Femur (tissue), 1 donor: Measurements from ENCODE around the gene RPS6KC1.
"Not testable (repeated sequence)": the region's sequence is repeated elsewhere in the genome, so short reads cannot be mapped to it uniquely, and the experiment has no call there.

ENCODE experiments used
- DNase-seq: peaks from one replicate; pipeline ENCODE4 v3.0.0-alpha.2; 2017

RPS6KC1 gene

GRCh38 chr1:213111502-213111901 is 60.5 kb downstream of the RPS6KC1 start:
- DNase-seq, result no peak

DNA sequence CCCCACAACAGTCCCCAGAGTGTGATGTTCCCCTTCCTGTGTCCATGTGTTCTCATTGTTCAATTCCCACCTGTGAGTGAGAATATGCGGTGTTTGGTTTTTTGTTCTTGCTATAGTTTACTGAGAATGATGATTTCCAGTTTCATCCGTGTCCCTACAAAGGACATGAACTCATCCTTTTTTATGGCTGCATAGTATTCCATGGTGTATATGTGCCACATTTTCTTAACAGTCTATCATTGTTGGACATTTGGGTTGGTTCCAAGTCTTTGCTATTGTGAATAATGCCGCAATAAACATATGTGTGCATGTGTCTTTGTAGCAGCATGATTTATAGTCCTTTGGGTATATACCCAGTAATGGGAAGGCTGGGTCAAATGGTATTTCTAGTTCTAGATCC is 61.7 kb downstream of the RPS6KC1 start:
- DNase-seq, result not testable (repeated sequence)

DNA sequence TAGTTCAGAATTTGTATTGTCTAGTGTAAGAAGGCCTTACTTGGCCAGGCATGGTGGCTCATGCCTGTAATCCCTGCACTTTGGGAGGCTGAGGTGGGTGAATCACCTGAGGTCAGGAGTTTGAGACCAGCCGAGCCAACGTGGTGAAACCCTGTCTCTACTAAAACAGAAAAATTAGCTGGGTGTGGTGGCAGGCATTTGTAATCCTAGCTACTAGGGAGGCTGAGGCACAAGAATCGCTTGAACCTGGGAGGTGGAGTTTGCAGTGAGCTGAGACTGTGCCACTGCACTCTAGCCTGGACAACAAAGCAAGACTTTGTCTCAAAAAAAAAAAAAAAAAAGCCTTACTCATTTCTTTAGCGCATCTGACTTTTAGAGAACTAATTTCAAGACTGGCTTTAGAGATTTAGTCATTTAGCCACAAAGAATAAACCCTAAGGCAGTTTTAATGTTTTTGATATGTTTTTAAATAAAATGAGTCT is 66.7 kb downstream of the RPS6KC1 start:
- not testable (repeated sequence) for DNase-seq

- no peak for DNase-seq
These were observed 68.8 kb downstream of the RPS6KC1 start for GRCh38 chr1:213119794-213120193.

DNA sequence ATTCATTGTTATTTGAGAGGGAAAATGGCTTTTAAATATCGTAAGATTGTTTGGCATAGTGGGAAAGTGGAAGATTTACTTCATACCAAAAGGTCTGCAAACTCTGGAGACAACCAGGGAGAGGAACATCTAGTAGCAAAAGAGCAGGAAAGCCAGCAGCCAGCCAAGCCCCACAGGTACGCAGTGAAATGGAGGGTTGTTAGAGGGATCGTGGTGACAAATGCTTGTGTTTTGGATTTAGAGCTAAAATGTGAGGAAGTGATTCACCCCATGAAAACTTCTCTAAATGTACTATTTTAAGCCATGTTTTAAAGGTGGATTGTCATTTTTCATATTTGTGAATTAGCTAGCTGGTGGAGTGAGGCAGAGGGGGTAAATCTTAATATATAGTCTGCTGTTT is 69.3 kb downstream of the RPS6KC1 start:
- no peak for DNase-seq

DNA sequence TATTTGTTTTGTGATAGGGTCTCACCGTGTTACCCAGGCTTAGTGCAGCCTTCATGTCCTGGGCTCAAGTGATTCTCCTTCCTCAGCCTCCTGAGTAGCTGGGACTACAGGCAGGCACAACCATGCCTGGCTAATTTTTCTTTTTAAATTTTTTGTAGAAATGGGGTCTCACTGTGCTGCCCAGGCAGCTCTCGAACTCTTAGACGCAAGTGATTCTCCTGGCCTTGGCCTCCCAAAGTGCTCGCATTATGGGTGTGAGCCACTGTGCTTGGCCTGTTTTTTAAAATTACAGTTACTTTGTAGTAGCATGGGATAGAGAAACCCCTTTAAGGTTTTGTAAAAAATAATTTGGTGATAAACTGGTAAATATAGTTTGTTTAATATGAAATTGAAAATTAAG is 69.9 kb downstream of the RPS6KC1 start:
- no peak for DNase-seq

DNA sequence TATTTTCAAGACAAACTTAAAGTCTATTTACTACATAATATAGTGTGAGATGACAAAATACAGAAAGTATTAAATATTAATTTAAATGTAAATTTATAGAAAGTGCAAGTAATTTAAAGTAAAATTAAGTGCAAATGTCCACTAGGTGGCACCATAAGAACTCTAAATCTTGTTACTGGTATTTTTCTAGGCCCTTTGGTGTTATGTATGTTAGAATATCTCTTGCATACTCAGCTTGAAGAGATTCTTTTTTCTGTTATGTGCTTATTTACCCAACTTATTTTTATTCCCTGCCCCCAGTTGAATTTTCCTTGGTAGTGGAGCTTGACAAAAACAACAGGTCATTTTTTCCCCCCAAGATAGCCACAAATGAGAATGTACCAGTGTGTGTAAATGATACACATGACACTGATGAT is 71.5 kb downstream of the RPS6KC1 start:
- DNase-seq, result no peak

GRCh38 chr1:213123087-213123486 is 72.0 kb downstream of the RPS6KC1 start:
- DNase-seq, result no peak

GRCh38 chr1:213123536-213123935 is 72.5 kb downstream of the RPS6KC1 start:
- DNase-seq, result no peak

DNA sequence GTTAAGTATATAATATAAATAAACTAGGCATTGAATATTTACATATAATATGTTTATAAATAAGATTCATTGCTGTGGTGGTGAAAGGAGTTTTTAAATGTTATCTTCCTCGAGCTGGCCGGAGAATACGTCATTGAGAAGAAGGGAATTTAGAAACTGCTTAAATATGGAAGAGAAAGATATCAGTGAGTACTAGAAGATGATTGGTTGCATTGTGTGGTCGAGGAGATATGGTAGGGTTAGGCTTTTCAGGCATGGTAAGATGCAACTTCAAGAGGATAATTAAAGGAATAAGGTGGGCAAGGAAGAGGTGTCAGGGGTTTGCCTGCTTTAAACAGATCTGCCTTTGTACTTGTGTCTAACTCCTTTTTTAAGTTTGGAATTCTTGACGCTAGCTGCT is 73.5 kb downstream of the RPS6KC1 start:
- no peak for DNase-seq

DNA sequence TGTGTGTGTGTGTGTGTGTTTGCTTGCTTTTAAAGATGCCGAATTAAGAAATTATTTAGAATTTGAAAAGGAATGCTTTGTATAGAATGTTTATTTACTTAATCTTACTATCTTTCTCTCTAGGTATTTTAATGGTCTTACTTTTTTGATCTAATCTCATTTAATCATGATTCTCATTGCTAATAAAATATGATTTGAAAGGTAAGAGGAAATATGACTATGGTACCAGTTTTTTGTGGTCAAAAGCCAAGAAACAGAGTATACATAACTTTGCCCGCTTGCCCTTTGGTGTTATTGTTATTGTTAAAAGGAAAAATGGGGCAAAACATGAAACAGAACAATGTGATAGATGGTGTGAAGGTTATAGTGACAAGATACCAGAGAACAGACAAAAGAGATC is 74.6 kb downstream of the RPS6KC1 start:
- no peak for DNase-seq

GRCh38 chr1:213127074-213127473 is 76.0 kb downstream of the RPS6KC1 start:
- DNase-seq, result no peak

GRCh38 chr1:213131851-213132655 is 81.0 kb downstream of the RPS6KC1 start:
- DNase-seq, result no peak

GRCh38 chr1:213135572-213135971 is 84.5 kb downstream of the RPS6KC1 start:
- no peak for DNase-seq

DNA sequence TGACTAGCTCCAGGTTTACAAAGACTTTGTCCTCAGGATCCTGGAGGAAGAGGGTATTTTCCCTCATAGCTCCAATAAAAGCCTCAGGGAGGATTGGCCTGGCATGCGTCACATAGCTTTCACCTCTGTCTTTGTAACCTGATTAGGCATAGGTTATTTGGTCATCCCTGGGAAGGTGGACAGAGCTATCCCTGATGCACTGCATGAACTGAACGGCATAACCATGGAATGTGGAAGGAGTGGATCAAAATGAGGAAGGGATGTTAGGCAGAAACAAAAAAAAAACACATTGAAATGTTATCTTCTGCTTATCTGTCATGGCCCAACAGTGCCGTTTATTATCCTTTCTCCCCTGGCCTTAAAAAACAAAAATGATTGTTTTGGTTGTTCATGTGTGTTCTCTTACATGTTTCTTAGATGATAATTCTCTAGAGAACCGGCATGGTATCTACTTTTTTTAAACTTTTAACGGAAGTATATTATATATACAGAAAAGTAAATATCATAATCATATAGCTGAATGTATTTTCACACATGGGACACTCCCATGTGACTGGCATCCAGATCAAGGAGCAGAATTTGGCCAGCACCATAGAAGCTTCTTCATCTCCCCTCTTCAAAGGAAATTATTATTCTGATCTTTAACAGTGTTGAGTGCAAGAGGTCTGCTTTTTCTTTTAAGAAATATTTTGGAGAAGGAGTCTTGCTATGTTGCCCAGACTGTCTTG is 85.3 kb downstream of the RPS6KC1 start:
- DNase-seq, result no peak

DNA sequence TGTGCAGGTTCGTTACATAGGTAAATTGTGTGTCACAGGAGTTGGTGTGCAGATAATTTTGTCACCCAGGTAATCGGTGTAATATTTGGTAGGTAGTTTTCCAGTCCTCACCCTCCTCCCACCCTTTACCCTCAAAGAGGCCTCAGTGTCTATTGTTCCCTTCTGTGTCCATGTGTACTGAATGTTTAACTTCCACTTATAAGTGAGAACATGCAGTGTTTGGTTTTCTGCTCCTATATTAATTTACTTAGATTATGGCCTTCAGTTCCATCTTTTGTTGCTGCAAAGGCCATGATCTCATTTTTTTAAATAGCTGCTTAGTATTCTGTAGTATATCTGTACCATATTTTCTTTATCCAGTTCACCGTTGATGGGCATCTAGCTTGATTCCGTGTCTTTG is 87.3 kb downstream of the RPS6KC1 start:
- no peak for DNase-seq

GRCh38 chr1:213138892-213139291 is 87.9 kb downstream of the RPS6KC1 start:
- DNase-seq, result no peak

GRCh38 chr1:213148905-213149304 is 97.9 kb downstream of the RPS6KC1 start:
- DNase-seq, result no peak

DNA sequence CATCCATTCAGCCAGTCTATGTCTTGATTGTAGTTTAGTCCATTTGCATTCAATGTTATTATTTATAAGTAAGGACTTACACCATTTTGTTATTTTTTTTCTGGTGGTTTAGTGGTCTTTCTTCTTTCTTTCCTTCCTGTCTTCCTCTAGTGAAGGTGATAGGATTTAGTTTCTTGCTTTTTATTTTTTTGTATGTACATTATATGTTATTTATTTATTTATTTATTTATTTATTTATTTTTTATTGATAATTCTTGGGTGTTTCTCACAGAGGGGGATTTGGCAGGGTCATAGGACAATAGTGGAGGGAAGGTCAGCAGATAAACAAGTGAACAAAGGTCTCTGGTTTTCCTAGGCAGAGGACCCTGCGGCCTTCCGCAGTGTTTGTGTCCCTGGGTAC is 99.0 kb downstream of the RPS6KC1 start:
- DNase-seq, result not testable (repeated sequence)

DNA sequence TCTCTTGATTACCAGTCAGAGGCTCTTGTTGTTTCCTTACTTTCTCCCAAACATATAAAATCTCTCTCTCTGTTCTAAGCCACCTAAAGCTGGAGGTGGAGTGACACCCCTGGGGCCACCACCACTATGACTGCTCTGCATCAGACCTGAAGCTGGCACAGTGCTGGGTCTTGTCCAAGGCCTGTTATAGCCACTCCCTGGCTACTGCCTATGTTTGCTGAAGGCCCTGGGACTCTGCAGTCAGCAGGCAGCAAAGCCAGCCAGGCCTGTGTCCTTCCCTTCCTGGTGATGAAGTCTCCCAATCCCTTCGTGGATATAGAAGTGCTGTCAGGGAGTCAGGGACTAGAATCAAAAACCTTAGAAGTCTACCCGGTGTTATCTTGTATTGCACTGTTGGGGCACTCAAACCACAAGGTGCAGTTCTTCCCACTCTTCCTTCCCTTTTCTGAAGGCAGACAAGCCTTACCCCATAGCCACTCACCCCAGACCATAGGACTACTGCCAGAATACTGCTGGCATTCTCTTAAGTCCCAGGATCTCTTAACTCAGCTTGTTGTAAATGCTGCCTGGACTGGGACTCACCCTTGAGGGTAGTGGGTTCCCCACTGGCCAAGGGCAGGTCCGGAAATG is 103.1 kb downstream of the RPS6KC1 start:
- no peak for DNase-seq

- no peak for DNase-seq
These were observed 108.3 kb downstream of the RPS6KC1 start for GRCh38 chr1:213159376-213159775.

DNA sequence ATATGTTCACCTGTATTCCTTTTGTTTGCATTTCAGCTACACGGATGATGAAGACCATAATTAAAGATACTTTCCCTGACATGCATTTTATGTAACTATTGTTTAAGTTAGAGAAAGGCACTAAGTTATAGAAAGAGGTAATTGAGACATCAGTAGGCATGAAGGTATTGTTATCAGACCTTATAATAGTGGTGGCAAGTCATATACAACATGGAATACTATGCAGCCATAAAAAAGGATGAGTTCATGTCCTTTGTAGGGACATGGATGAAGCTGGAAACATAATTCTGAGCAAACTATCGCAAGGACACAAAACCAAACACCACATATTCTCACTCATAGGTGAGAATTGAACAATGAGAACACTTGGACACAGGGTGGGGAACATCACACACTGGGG is 109.4 kb downstream of the RPS6KC1 start:
- DNase-seq, result not testable (repeated sequence)

- DNase-seq, result no peak
These were observed 111.3 kb downstream of the RPS6KC1 start for GRCh38 chr1:213162338-213162737.

DNA sequence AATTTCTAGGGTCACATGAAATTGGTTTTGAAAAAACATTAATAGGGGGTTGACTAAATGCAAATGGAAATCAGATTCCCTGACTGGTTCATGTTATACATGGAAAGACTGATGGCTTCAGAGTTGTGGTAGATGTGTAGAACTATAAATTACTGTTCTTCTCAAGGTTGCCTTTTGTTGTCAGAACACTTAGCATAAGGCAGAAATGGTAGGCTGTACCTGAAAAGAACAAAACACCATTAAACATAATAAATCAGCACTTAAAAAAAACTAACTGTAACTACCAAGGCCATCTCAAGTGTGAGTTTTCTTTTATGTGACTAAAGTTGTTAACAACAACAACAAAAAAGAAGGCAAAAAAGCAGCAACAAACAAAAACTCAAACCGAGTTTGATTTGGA is 111.8 kb downstream of the RPS6KC1 start:
- DNase-seq, result no peak
